ENCODE results near the gene MCM6. TPM values are rescaled to one million over a fixed set of nuclear protein-coding genes. Genes with fewer than 3 reads are reported as not detected.

Gene MCM6
- total RNA-seq, 4 donors from 2014 or later, result 5.9 to 9.5 (median 7.1) TPM

GRCh38 chr2:135825131-135825530 lies 51.1 kb downstream of the MCM6 start:
- intact Hi-C loops (cut with DNase I), result no loop called here
- DNase-seq, result no peak
- Histone ChIP-seq H3K9me3 (no peaks in the 10 kb centered on the region), H3K4me3 (replicated peaks in 1 of 3) (no peak overlapping the region), H3K4me1 (no peaks in the 10 kb centered on the region), H3K36me3 (no peaks in the 10 kb centered on the region), H3K27ac (no peak overlapping the region), H3K27me3 (no peaks in the 10 kb centered on the region)
- WGBS, 2 donors, result 72 to 81% methylated on average over 8 to 9 of the region's 9 CpGs
- TF ChIP-seq POLR2A (IDR thresholded peaks at IDR 0.05) (no peak), CTCF (IDR thresholded peaks at IDR 0.05) (no peak)

GRCh38 chr2:135822855-135823254 lies 53.4 kb downstream of the MCM6 start:
- Histone ChIP-seq H3K27ac (no peak overlapping the region), H3K27me3 (no peaks in the 10 kb centered on the region), H3K4me3 (replicated peaks in 1 of 3) (no peak overlapping the region), H3K4me1 (no peaks in the 10 kb centered on the region), H3K9me3 (no peaks in the 10 kb centered on the region), H3K36me3 (no peaks in the 10 kb centered on the region)
- no peak for DNase-seq
- intact Hi-C loops (cut with DNase I), result no loop called here
- no peak for TF ChIP-seq POLR2A (IDR thresholded peaks at IDR 0.05)
- no peak for TF ChIP-seq CTCF (IDR thresholded peaks at IDR 0.05)
- 95 to 96% methylated on average over 1 of the region's 1 CpG for WGBS, 2 donors

- WGBS, 2 donors, result 100% methylated on average over 2 of the region's 2 CpGs
- Histone ChIP-seq H3K4me3 (replicated peaks in 1 of 3) (no peak overlapping the region), H3K4me1 (no peaks in the 10 kb centered on the region), H3K36me3 (no peaks in the 10 kb centered on the region), H3K27ac (no peak overlapping the region), H3K27me3 (no peaks in the 10 kb centered on the region), H3K9me3 (no peaks in the 10 kb centered on the region)
- TF ChIP-seq POLR2A (IDR thresholded peaks at IDR 0.05), result no peak
- no peak for TF ChIP-seq CTCF (IDR thresholded peaks at IDR 0.05)
- intact Hi-C loops (cut with DNase I), result no loop called here
- no peak for DNase-seq
These were observed 55.1 kb downstream of the MCM6 start for GRCh38 chr2:135821190-135821589.

- DNase-seq, result no peak
- TF ChIP-seq POLR2A (IDR thresholded peaks at IDR 0.05), result no peak
- WGBS, 2 donors, result 59 to 60% methylated on average over 9 of the region's 9 CpGs
- Histone ChIP-seq H3K4me1 (no peaks in the 10 kb centered on the region), H3K27ac (no peak overlapping the region), H3K36me3 (no peaks in the 10 kb centered on the region), H3K4me3 (replicated peaks in 1 of 3) (no peak overlapping the region), H3K27me3 (no peaks in the 10 kb centered on the region), H3K9me3 (no peaks in the 10 kb centered on the region)
- intact Hi-C loops (cut with DNase I), result no loop called here
These were observed 56.1 kb downstream of the MCM6 start for GRCh38 chr2:135820003-135820618.

- H3K36me3 ChIP-seq, result no peaks in the 10 kb centered on the region
- H3K27me3 ChIP-seq, result no peaks in the 10 kb centered on the region
- DNase-seq, result no peak
- TF ChIP-seq CTCF (IDR thresholded peaks at IDR 0.05) (no peak), POLR2A (IDR thresholded peaks at IDR 0.05) (no peak)
- H3K27ac ChIP-seq, result no peak overlapping the region
- intact Hi-C loops (cut with DNase I), result no loop called here
- 70 to 73% methylated on average over 8 of the region's 8 CpGs for WGBS, 2 donors
- H3K4me3 ChIP-seq (replicated peaks in 1 of 3), result no peak overlapping the region
- no peaks in the 10 kb centered on the region for H3K4me1 ChIP-seq
- H3K9me3 ChIP-seq, result no peaks in the 10 kb centered on the region
These were observed 57.2 kb downstream of the MCM6 start for GRCh38 chr2:135818937-135819610.

All from thyroid gland (tissue), 4 donors.